ENCODE results near the gene PRSS27.

GRCh38 chr16:2710711-2711231, 9.3 kb downstream of the PRSS27 start:
- no peak for TF ChIP-seq POLR2A (IDR thresholded peaks at IDR 0.05)
- no peak for TF ChIP-seq CTCF (IDR thresholded peaks at IDR 0.05)
